K562 (cell line): ENCODE measurements around the gene ZRANB1. TPM values are rescaled to one million over a fixed set of nuclear protein-coding genes. Genes with fewer than 3 reads are reported as not detected.

Source experiments
- ATAC-seq: fragments of 200-7000 bp; cut with Tn5 transposase; 3 replicates; pipeline ENCODE4 v1.9.1; 2020; ENCODE audit warnings: moderate library complexity
- BruUV-seq: library from RNA; stranded (reverse); fragments of 400-500 nt; replicated peaks from 2 replicates; lab custom pipeline; 2021; lab: Mats Ljungman, UMichigan
- CTCF ChIA-PET: fragments of 300-600 bp; formaldehyde crosslinking; extraction: SDS; loops from one replicate; lab custom pipeline; 2021; ENCODE audit warnings: low intra/inter-chr PET ratio; lab: Yijun Ruan, JAX
- POLR2A ChIA-PET: fragments of 300-600, 350-650 bp; sonication (Branson Sonifier 250); formaldehyde crosslinking; extraction: SDS; loops from one replicate; lab custom pipeline; 2021; ENCODE audit warnings: antibody characterized with exemption, inconsistent platforms; lab: Yijun Ruan, JAX
- DNase-seq, 4 experiments: peaks; one replicate each; pipeline versions ENCODE4 v3.0.0 to v3.0.0-alpha.2; 2011 to 2018; ENCODE audit warnings: low spot score in 3 of 4, mixed read lengths in 3 of 4; ENCODE audit errors: extremely low read depth in 1 of 4
- FAIRE-seq: peaks from 2 replicates; lab custom pipeline; 2011; peaks lifted over from hg19 to GRCh38; lab: Jason Lieb, UNC
- H2AFZ ChIP-seq: 2 replicates; pipeline ENCODE4 v1.6.0; 2011; ENCODE audit warnings: low read depth, low read length, control low read depth, inconsistent platforms
- H3K27ac ChIP-seq: fragments of 200-600 bp; 3 replicates; pipeline ENCODE4 v1.8.0; 2011; ENCODE audit warnings: low read depth, mild to moderate bottlenecking, control low read depth, inconsistent platforms, low read length, moderate library complexity, mixed read lengths; ENCODE audit errors: extremely low read depth
- H3K27me3 ChIP-seq, 2 experiments: fragments of 300-600 bp in 1 of 2; 2 replicates in 1 of 2; 3 replicates in 1 of 2; pipeline versions ENCODE4 v1.6.0 to v1.8.0; 2011; ENCODE audit warnings: inconsistent platforms in 2 of 2, low read length in 2 of 2, mild to moderate bottlenecking in 1 of 2, mixed read lengths in 1 of 2, moderate library complexity in 1 of 2; ENCODE audit not compliant: control insufficient read depth in 2 of 2, insufficient read depth in 2 of 2
- H3K36me3 ChIP-seq: fragments of 300-600 bp; 3 replicates; pipeline ENCODE4 v1.8.0; 2011; ENCODE audit warnings: mild to moderate bottlenecking, low read length, inconsistent platforms; ENCODE audit not compliant: control insufficient read depth, insufficient read depth
- H3K4me1 ChIP-seq, 2 experiments: fragments of 200-600 bp in 1 of 2; replicated peaks in 1 of 2; 2 replicates in 1 of 2; 3 replicates in 1 of 2; pipeline versions ENCODE4 v1.5.1 to v1.8.0; 2011; ENCODE audit warnings: inconsistent platforms in 2 of 2, low read length in 2 of 2, mild to moderate bottlenecking in 1 of 2, mixed read lengths in 1 of 2, moderate library complexity in 1 of 2; ENCODE audit not compliant: control insufficient read depth in 2 of 2, insufficient read depth in 2 of 2
- H3K4me2 ChIP-seq: 2 replicates; pipeline ENCODE4 v1.6.1; 2011; ENCODE audit warnings: low read length, control low read depth, inconsistent platforms, mixed read lengths; ENCODE audit not compliant: insufficient read depth
- H3K4me3 ChIP-seq: fragments of 200-600 bp; sonication (generic), shearing (Covaris generic); 2 replicates; pipeline ENCODE4 v1.5.1; 2016; ENCODE audit warnings: control low read depth, inconsistent platforms
- H3K79me2 ChIP-seq: fragments of 200-600 bp; 3 replicates; pipeline ENCODE4 v1.8.0; 2011; ENCODE audit warnings: low read length, inconsistent platforms; ENCODE audit not compliant: control insufficient read depth, insufficient read depth
- H3K9ac ChIP-seq, 2 experiments: 2 replicates each; pipeline versions ENCODE4 v1.6.0 to v1.6.1; 2011; ENCODE audit warnings: low read depth in 2 of 2, low read length in 2 of 2, control low read depth in 1 of 2, inconsistent platforms in 1 of 2, mild to moderate bottlenecking in 1 of 2, mixed read lengths in 1 of 2; ENCODE audit not compliant: insufficient read depth in 1 of 2
- H3K9me1 ChIP-seq: one replicate; pipeline ENCODE4 v1.6.0; 2011; ENCODE audit warnings: inconsistent platforms, mild to moderate bottlenecking, low read length, moderate library complexity; ENCODE audit not compliant: control insufficient read depth, insufficient read depth
- H3K9me3 ChIP-seq: replicated peaks from 2 replicates; pipeline ENCODE4 v1.5.1; 2011; ENCODE audit warnings: low read depth, low read length, inconsistent platforms; ENCODE audit not compliant: control insufficient read depth, insufficient read depth
- H4K20me1 ChIP-seq: replicated peaks from 2 replicates; pipeline ENCODE4 v1.6.1; 2011; ENCODE audit warnings: low read length, inconsistent platforms, mixed read lengths; ENCODE audit not compliant: control insufficient read depth, insufficient read depth
- ARID1B ChIP-seq: fragments of 450-650 bp; IDR thresholded peaks from 2 replicates; pipeline ENCODE4 v1.6.1; 2016; ENCODE audit warnings: antibody characterized with exemption, mild to moderate bottlenecking, inconsistent platforms
- GATAD2B ChIP-seq: fragments of 450-650 bp; IDR thresholded peaks from 2 replicates; pipeline ENCODE4 v1.6.1; 2017; ENCODE audit warnings: mild to moderate bottlenecking, borderline replicate concordance
- IRF9 ChIP-seq: fragments of 450-650 bp; IDR thresholded peaks from 2 replicates; pipeline ENCODE4 v1.6.1; 2016; ENCODE audit warnings: missing biosample characterization, missing genetic modification characterization
- SREBF1 ChIP-seq: fragments of 150-350 bp; IDR thresholded peaks from 2 replicates; pipeline ENCODE4 v1.6.1; 2014; ENCODE audit warnings: antibody characterized with exemption, low read depth, low read length, borderline replicate concordance
- WGBS: fragments of 100-300 bp; shearing (Covaris generic); methylation state at CpG from one replicate; pipeline ENCODE4 v1.1.6; 2016; ENCODE audit warnings: low coverage, mixed read lengths; ENCODE audit not compliant: insufficient coverage; ENCODE audit errors: missing lambda C conversion rate; 5-methylcytosine and 5-hydroxymethylcytosine counted together
- in situ Hi-C: fragments of 300-500 bp; cut with MboI; formaldehyde crosslinking; loops from 4 replicates; pipeline ENCODE4 v1.15.0; 2018; ENCODE audit warnings: inconsistent platforms, mixed read lengths
- intact Hi-C: fragments of 100-400 bp; cut with micrococcal nuclease; formaldehyde crosslinking; loops from 2 replicates; pipeline ENCODE4 v1.14.2; 2022
- polyA plus RNA-seq, 8 experiments: library from polyadenylated mRNA; depleted of rRNA in 4 of 8; stranded (reverse) in 5 of 8; unstranded in 3 of 8; fragments of >200 nt; fragmentation: Nextera tagmentation in 2 of 8; fragmentation: Illumina TruSeq in 1 of 8; extraction: Ambion mirVana in 2 of 8; extraction: Trizol in 1 of 8; gene quantifications; 2 replicates each; pipeline versions ENCODE4 v1.2.1 to v1.2.3, GENCODE V29; 2011 to 2014; ENCODE audit warnings: inconsistent platforms in 1 of 8, missing spikeins in 1 of 8
- total RNA-seq, 7 experiments: library from RNA; depleted of rRNA in 6 of 7; stranded (reverse); fragments of >200 nt in 6 of 7; fragmentation: Illumina TruSeq in 2 of 7; extraction: Trizol in 2 of 7; gene quantifications; 2 replicates each; pipeline versions ENCODE4 v1.2.1 to v1.2.3, GENCODE V29; 2011 to 2021; ENCODE audit warnings: low replicate concordance in 1 of 7

ZRANB1 gene
- total and polyA plus RNA-seq, 9 of the 15 experiments (the other 6 are each of a cell fraction or from before 2014, with no cell fraction given) = 0.07 to 1.1 (median 0.64) TPM

- ChIA-PET POLR2A (no interaction called here), CTCF (no interaction called here)
- BruUV-seq = no TSS peak
- no peak overlapping the region for H3K4me2 ChIP-seq
- FAIRE-seq = no peak
- no peak overlapping the region for H2AFZ ChIP-seq
- H4K20me1 ChIP-seq = no peaks in the 10 kb centered on the region
- no peaks in the 10 kb centered on the region for H3K36me3 ChIP-seq
- no peak for TF ChIP-seq GATAD2B
- no peak for TF ChIP-seq SREBF1
- TF ChIP-seq ARID1B = no peak
- no peak for TF ChIP-seq IRF9 (tag)
- no peaks in the 10 kb centered on the region for H3K4me1 ChIP-seq
- ATAC-seq = no peak
- H3K9me3 ChIP-seq = no peaks in the 10 kb centered on the region
- H3K9ac ChIP-seq = no peak overlapping the region
- H3K27me3 ChIP-seq = no peaks in the 10 kb centered on the region
- in situ Hi-C loops (no loop called here), intact Hi-C loops (no loop called here)
- H3K4me3 ChIP-seq = no peak overlapping the region
- H3K79me2 ChIP-seq = no peaks in the 10 kb centered on the region
- H3K9me1 ChIP-seq = no peaks in the 10 kb centered on the region
- no CpG with 5 or more reads among the region's 29 CpGs for WGBS
- DNase-seq = no peak
- H3K27ac ChIP-seq = no peak overlapping the region
Measured at GRCh38 chr10:124999433-125000365, 57.8 kb downstream of the ZRANB1 start.
